Stimulated activated CD8-positive, alpha-beta memory T cell treated with anti-CD3 and anti-CD28 coated beads, Interleukin-15, amount 100 ng/mL, for 48 hours (primary cell): ENCODE results near the gene PALM.
A peak's percentile ranks its signal among the peaks of the same experiment; 100 is the strongest.
"Not testable (repeated sequence)": the region's sequence is repeated elsewhere in the genome, so short reads cannot be mapped to it uniquely, and the experiment has no call there.

Experiments used
- DNase-seq, 2 donors: peaks; one replicate each; pipeline ENCODE4 v3.0.0-alpha.2; 2020; ENCODE audit warnings: low read depth in 2 of 2

The PALM gene

DNA sequence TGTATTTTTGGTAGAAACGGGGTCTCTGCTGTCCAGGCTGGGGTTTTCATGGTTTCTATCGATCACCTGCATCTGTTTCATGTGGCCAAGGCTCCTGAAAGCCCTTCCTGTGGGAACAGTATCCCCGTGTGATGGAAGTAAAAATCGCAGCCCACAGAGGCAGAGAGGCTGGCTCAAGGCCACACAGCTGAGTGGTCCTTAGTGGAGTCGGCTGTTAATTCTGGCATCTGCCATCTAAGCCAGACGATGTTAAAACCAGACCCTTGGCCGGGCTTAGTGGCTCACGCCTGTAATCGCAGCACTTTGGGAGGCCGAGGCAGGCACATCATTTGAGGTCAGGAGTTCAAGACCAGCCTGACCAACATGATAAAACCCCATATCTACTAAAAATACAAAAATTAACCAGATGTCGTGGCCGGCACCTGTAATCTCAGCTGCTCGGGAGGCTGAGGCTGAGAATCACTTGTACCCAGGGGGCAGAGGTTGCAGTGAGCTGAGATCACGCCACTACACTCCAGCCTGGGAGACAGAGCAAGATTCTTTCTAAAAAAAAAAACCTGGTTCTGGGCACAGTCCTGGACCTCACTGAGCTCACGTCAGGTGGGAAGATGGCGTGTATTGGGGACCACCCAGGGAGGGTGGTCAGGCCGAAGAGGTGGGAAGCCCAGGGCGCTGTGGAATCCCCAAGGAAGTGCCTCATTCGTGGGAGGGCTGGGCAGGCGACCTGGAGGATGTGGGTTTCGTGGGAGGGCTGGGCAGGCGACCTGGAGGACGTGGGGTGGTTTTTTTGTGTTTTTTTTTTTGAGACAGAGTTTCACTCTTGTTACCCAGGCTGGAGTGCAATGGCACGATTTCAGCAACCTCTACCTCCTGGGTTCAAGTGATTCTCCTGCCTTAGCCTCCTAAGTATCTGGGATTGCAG is 23.7 kb downstream of the PALM start:
- DNase-seq, result no peak

DNA sequence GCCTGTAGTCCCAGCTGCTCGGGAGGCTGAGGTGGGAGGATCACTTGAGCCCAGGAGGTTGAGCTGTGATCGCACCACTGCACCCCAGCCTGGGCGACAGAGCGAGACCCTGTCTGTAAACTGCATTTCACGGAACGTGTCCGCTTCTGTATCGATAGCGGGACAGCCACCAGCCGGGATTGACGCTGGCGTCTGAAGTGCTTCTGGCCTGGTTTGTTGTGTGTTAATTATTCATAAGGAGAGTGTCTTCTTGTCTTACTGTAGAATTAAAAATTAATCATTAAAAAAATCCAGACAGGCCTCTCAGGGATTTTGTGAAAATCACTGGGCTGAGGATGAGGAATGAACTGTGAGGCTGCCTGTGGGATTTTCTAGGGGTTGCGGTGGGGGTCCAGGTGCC is 26.0 kb downstream of the PALM start:
- no peak for DNase-seq

DNA sequence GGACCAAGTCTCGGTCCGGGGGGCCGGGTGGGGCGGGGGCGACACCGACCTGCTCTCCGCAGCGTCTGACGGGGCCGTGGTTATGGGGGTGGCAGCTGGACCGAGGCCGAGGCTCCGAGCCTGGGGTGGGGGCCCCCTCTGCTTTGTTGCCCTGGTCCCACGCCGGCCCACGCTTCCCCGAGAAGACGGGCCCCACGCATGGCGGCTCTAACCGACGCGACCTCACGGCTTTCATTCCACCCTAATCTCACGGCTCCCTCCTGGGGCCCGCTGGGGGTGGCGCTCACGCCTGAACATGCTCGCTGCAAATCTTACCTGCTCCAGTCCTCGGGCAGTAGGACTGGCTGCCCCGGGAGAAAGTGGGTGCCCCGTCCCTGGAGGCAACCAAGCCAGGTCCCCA is 27.4 kb downstream of the PALM start:
- DNase-seq, result no peak

DNA sequence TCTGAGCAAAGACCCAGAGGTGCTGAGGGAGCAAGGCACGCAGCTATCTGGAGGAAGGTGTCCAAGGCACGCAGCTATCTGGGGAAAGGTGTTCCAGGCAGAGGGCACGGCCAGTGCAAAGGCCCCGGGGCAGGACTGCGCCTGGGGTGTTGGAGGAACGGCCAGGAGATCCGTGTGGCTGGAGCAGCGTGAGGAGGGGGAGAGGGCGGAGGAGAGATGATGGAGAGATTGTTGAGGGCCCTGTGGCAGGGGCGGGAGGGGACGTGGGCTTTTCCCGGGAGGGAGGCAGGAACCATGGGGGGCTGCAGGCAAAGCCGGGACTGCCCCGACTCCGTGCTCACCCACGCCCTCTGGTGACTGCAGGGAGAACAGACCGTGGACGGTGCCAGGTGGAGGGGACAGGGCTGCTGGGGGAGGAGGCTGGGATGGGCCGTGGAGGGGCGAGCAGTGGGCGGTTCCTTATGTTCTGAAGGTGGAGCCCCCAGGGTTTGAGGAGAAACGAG is 28.9 kb downstream of the PALM start:
- DNase-seq, result peak; percentile 23 to 24

DNA sequence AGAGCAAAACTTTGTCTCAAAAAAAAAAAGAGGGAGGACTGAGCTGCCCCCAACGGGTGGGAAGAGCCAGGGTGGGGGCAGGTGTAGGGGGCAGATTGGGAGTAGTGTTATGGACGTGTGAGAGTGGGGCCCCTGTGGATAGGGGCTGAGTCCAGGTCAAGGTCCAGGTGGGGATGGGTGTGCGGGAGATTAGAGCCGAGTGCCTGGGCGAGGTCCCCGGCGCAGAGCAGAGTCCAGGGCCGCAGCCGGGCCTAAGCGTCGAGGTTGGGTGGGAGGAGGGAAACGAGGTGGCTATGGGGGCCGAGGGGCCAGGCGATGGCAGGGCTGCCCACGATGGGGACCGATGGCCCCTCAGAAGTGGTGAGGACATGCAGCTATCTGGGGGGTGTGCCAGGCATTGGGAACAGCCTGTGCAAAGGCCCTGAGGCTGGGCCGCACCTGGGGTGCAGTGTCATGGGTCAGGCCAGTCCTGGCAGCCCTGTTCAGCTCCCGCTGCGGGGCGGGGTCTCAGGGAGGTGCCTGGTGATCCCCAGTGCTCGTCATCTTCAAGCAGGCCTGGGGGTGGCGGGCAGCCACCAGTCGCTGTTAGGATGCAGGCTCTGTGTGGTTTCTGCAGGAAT is 29.9 kb downstream of the PALM start:
- DNase-seq, result no peak

- no peak for DNase-seq
These were observed 31.4 kb downstream of the PALM start for GRCh38 chr19:739998-740715.

DNA sequence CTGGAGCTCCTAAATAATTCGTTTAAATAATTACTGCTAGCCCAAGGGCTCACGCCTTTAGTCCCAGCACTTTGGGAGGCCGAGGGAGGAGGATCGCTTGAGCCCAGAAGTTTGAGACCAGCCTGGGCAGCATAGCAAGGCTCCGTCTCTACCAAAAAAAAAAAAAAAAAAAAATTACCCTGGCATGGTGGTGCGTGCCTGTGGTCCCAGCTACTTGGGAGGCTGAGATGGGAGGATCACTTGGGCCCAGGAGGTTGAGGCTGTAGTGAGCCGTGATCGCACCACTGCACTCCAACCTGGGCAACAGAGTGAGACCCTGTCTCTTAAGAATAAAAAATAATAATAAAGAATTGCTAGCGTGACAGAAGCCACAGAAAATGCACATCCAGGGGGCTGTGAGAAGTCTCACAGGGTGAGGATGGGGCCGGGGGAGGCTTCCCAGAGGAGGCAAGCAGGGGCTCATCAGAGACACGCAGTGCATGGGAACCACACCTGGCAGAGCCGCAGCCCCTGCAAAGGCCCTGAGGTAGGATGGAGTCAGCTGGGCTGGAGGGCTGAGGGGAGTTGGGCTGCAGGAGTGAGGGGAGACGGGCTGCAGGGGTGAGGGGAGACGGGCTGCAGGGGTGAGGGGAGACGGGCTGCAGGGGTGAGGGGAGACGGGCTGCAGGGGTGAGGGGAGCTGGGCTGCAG is 32.2 kb downstream of the PALM start:
- DNase-seq, result not testable (repeated sequence)

- no peak for DNase-seq
These were observed 32.9 kb downstream of the PALM start for GRCh38 chr19:741506-742131.

DNA sequence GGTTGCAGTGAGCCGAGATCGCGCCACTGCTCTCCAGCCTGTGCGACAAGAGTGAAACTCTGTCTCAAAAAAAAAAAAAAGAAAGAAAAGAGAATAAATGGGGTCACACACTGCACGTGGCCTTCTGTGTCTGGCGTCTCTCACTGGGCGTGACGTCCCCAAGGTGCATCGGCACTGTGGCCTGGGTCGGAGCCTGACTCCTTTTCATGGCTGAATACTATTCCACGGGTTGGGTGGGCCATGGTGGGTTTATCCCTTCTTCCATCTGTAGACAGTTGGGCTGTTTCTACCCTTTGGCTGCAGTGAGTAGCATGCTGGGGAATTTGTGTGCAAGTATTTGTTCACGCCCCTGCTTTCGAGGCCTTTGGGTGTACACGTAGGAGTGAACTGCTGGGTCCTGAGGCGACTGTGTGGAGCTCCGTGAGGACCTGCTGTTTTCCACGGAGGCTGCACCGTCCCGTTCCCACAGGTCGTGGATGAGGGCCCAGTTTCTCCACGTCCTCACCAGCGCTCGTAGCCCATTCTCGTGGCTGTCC is 33.9 kb downstream of the PALM start:
- DNase-seq, result no peak

- DNase-seq, result no peak
These were observed 34.5 kb downstream of the PALM start for GRCh38 chr19:743168-743687.

DNA sequence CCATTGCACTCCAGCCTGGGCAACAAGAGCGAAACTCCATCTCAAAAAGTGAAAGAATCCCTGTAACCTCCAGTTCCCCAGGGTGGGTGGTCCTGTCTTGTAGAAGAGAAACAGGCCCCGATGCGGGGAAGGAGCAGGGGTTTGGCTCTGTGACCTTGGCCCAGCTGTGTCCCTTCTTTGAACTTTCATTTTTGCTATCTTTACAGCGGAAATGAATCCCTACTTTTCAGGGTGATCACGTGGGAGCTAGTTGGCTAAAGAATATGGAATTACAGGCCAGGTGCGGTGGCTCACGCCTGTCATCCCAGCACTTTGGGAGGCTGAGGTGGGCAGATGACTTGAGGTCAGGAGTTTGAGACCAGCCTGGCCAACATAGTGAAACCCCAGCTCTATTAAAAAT is 36.4 kb downstream of the PALM start:
- DNase-seq, result not testable (repeated sequence)

DNA sequence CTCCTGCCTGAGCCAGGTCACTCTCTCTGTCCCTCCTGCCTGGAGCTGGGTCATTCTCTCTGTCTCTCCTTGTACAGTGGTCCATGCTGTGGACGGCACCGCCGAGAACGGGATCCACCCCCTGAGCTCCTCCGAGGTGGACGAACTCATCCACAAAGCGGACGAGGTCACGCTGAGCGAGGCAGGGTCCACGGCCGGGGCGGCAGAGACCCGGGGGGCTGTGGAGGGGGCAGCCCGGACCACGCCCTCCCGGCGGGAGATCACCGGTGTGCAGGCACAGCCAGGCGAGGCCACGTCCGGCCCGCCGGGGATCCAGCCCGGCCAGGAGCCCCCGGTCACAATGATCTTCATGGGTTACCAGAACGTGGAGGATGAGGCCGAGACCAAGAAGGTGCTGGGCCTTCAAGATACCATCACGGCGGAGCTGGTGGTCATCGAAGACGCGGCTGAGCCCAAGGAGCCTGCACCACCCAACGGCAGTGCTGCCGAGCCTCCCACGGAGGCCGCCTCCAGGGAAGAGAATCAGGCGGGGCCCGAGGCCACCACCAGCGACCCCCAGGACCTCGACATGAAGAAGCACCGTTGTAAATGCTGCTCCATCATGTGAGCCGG is 37.6 kb downstream of the PALM start:
- DNase-seq, result no peak

- no peak for DNase-seq
These were observed 38.2 kb downstream of the PALM start for GRCh38 chr19:746956-747355.

GRCh38 chr19:747432-748273 is 38.9 kb downstream of the PALM start:
- no peak for DNase-seq

DNA sequence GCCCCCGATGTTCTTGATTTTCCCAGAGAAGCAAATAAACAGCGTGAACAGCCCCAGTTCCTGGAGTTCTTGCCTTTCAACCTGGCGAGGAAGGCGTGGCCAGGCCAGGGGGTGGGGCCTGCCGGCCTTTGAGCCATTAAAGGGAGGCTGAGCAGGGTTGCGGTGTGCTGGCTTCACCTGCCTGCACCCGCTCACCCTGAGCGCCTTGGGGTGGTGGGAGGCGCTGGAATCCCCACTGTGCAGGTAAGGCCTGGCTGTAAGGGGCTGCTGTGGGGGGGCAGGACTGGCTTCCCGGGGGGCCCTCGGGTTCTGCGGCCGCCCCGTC is 39.5 kb downstream of the PALM start:
- DNase-seq, result no peak

DNA sequence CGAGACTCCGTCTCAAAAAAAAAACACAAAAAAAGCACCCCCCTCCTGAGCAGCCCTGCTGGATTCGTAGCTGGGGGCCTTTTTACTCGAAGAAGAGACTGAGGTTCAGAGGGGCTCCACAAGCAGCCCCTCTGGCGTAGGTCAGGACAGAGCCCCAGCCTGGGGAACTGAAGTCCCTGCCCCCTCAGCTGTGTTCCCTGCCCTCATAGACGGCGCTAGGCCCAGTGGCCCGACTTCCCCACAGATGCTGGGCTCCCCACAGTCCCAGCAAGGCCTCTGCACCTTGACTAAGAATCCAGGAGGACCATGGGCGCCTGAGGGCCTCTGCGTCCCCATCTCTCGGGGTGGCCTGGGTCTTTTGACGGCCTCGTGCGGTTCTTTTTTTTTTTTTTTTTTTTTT is 41.1 kb downstream of the PALM start:
- DNase-seq, result no peak

- DNase-seq, result no peak
These were observed 42.1 kb downstream of the PALM start, which contains the start of gene MISP for GRCh38 chr19:750640-751423. Gene MISP (plus strand): TSS chr19:751112. CDS start chr19:756947, 5,835 bp downstream.

DNA sequence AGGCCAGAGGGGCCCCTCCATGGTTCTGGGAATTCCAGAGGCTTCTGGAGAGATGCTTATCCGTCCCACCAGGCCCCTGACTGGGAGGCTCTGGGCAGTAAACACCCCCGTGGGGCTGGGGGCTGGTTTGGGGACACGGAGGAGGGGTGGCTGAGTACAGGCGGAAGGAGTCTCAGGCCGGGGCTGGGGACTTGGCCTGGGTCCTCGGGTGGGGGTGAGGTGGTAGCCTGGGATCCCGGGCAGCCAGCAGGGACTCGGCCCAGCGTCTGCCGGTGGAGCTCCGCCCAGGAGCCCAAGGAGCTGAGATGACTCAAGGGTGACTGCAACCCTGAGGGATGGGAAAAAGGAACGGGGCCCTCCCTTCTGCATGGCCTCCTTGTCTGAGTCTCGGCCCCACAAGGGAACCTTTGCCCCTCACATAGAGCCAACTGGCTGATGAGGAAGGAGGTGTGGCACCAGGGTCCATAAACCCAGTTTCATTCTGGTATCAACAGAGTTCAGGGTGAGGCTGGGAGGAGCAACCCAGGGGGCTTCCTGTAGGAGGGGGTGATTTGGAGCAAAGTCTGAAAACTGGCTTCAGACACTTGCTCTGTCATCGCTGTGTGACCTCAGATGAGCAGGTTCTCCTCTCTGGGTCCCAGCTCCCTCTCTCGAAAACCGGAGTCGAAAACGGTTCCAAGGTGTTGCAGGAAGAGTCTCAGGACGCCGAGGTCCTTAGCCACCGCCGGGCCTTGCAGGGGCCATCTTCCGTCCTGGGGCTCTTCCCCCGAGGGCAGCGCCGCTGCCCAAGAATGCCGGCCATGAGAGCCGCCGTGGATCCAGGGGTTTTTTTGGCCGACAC is 43.0 kb downstream of the PALM start:
- DNase-seq, result no peak
